ENCODE data around the gene CCDC142.

The CCDC142 gene

DNA sequence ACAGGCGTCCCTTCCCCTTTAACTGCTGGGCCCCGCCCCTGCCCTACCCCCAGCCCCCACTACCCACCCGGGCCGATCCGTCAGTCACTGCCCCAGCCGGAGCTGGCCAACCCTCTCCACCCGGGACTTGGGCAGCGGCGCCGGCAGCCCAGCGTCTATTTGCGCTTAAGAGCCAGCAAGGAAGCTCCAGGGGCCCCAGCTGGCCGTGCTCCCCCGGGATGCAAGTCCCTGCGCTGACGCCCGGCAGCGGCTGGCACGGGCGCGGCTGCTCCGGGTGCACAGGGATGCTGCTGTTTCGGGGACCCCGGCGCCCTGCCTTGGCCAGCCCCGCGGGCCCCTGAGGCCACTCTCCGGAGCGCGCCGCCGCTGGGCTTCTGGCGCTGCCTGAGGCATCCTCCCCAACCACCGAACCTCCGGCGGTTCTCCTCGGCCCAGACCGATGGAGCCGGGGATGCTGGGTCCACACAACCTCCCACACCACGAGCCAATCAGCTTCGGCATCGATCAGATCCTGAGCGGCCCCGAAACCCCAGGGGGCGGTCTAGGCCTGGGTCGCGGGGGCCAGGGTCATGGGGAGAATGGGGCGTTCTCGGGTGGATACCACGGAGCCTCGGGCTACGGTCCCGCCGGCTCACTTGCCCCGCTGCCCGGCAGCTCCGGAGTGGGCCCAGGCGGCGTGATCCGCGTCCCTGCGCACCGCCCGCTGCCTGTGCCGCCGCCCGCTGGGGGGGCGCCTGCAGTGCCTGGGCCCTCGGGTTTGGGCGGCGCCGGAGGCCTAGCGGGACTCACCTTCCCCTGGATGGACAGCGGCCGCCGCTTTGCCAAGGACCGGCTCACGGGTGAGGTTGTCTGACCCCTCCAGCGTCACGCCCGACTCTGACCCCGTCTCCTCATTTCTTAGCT is 31.8 kb upstream of the CCDC142 start, which contains the start of gene TLX2:
TSS of gene TLX2 (plus strand) at position 83 of the 903 bp plus-strand sequence. CDS start at position 440, 357 bp downstream.
- DNase-seq (ENCODE audit: low read depth): no peak

GRCh38 chr2:74513605-74514367 is 31.0 kb upstream of the CCDC142 start:
- no peak for DNase-seq (ENCODE audit: low read depth)

DNA sequence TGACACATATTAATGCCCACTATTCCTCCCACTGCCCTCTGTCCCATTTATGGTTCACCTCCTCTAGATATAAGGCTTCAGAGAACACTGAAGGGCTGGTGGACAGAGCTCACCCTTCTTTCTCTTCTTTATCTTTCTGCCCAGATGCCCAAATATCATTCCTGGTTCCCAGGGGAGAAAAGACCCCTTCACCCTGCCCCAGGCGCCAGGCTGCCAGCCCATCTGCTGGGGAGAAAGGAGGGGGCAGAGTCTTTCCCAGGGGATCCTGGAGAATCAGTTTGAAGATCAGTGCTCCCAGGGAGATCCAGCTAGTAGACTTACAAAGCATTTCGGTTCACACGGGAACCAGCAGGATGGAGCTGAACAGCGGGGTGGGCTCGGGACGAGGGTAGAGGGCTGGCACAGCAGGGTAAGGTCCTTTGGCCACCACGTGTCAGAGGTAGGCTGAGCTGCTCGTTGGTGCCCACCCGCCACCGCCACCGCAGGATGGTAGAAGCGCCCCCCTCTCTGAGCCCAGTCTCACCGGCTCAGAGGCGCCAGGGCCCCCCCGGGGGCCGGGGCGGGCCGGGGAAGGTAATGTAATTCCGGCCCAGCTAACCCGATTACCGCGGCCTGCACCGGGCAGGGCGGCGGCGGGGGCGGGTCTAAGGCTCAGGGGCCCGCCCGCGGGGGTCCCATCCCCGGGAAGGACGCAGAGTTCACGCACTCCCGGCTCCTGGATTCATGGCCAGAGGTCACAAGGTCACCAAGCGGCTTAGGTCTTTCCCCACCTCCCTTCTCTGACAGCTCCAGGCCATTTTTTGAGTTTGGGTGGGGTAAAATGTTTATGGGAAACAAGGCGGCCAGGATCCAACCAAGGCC is 30.2 kb upstream of the CCDC142 start:
- no peak for DNase-seq (ENCODE audit: low read depth)

- DNase-seq (ENCODE audit: low read depth): no peak
Observed at GRCh38 chr2:74511104-74511989, 28.5 kb upstream of the CCDC142 start.

DNA sequence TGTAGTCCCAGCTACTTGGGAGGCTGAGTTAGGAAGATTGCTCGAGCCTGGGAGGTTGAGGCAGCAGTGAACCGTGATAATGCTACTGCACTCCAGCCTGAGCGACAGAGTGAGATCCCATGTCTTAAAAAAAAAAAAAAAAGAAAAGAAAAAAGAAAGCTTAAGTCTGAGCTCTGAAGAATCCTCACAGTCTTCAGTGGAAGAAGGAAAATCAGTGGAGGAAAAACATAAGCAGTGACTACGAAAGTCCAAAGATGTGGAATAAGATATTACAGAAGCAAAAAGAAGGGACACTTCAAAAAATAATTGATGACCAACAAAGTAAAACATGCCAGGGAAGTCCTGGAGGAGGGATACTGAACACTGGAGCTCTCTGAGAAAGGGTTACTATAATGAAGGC is 27.5 kb upstream of the CCDC142 start:
- DNase-seq (ENCODE audit: low read depth): no peak

DNA sequence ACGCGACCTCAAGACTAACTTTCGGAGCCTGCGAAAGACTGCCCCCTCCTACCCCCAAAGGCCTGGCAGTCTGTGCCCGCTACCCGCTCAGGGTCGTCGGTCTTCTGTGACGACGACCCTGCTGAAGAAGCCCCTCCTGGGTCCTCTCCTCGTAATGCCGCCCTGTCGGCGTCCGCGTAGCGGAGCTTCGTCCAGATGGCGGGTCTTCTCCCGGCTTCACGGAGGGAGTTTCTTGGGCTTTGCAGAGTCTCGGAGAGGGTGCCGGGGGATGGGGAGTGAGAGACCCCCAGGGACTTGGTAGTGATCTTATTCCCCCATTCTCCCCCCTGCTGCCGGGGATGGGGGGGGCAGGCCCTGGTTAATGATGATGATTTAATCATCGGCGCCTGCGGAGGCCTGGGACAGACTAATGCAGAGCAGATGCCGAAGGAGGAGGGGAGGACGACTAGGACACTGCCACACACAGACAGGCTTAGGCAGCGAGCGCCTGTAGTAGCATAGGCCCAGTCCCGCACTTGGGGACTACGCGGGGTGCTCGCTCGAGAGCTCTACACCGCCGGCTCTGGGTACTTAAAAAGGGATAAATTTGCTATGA is 25.2 kb upstream of the CCDC142 start:
- peak; percentile 49 for DNase-seq (ENCODE audit: low read depth)

DNA sequence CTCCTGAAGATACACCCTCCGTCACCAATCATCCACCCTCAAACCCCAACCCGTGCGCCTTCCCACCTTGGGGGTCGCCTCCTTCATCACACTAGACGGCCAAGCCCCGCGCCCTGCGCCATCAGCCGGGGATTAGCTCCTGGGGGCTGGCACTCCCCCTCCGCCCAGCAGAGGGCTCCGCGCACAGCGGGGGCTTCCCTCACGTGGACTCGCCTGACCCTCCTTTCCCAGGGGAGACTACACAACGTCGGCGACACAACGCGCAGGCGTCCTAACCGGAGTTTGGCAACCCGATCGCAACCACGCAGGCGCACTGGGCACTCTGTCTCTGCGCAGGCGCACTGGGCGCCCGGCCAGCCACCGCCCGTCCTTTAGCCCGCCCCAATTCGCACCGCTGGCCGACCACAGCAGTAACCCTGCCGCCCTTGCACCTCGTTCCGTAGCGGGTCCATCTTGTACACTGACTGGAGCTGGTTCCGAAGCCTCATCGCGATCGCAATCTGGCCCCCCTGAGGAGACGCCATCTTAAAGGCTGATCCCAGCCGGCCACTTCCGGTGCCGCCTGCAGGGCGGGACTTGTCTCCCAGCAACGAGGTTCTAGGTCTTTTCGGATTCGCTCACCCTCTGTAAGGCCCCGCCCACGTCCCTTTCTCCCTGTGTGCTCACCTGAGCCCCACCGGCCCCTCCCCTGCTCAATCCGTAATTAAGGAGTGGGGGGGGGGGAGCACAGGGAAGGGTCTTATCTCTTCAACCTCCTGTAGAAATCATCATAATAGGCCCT is 24.5 kb upstream of the CCDC142 start, which contains the start of gene PCGF1:
TSS of gene PCGF1 (minus strand) at position 551 of the 781 bp plus-strand sequence. CDS start at position 524, 27 bp downstream.
- DNase-seq (ENCODE audit: low read depth): peak; percentile 98

GRCh38 chr2:74505448-74506246 is 22.8 kb upstream of the CCDC142 start:
- no peak for DNase-seq (ENCODE audit: low read depth)

- no peak for DNase-seq (ENCODE audit: low read depth)
Observed at GRCh38 chr2:74504591-74504990, 21.8 kb upstream of the CCDC142 start.

DNA sequence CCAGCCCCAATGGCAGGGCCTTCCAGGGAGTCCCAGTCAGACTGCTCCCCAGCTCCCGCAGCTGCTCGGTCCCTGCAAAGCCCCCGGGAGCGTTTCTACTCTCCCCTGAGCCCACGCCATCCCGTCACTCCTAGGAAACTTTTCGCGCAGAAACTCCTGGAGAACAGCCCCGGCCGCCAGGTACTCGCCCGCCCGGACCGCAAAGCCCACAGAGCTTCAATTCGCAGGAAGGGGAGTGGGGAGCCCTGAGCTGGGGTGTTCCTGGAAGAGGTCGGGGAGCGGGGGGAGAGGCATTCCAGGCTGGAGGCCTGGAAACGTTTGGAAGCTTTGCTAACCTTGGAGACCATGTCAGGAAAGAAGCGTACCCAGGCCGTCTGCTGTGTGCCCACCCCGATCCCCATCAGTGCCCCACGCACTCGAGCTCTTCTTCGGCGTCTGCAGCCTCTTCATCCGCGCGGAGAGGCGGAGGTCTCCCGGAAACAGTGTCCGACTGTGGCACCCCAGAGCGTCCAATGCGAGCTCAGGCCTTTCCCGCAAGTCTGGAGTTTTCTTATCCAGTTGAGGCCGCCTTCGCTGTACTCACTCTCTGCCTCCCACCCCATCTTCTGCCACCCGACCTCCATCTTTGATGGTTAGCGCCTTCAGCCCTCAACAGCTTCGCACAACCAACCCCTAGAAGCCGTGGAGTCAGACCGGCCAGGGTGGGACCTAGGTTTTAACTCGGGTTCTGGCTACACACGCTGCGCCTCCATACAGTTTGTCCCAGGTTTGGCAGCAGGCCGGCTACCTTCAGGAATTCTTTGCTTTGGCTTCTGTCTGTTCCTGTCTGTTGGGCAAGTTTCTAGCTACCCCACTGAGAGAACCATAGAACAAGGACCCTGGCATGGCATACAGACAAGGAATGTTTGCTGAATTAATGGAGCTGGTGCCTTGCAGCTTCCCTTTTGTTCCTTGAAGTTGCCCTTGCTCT is 21.0 kb upstream of the CCDC142 start:
- DNase-seq (ENCODE audit: low read depth): no peak

- peak; percentile 70 for DNase-seq (ENCODE audit: low read depth)
Observed at GRCh38 chr2:74502720-74503505, 20.1 kb upstream of the CCDC142 start.

DNA sequence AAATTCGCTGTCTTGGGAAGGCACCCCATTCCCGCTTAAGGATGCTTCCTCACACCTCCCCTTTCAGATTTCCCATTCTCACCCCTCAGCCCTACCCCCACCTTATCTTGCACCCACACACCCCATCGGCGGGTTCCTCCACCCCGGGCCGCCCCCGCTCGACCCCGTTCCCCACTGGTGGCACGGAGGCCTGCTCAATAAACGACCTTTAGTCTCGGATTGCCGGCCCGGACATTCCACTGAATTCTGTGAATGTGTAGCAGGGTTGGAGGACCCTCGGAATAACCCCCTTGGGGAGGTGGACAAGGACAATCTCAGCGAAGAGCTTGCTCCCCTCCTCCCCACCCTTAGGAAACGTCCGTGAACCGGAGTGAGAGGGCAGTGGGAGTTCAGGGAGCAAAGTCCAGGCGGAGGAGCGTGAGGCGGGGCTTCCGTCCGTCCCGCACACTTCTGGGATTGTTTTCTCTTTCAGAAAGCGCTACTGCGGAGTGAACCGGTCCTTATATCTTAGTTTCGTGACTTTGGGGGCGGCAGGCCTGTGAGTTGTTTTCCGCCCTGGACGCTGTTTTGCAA is 19.4 kb upstream of the CCDC142 start:
- no peak for DNase-seq (ENCODE audit: low read depth)

GRCh38 chr2:74501335-74502071 is 18.7 kb upstream of the CCDC142 start:
- DNase-seq (ENCODE audit: low read depth): no peak

GRCh38 chr2:74500578-74500946 is 17.8 kb upstream of the CCDC142 start:
- DNase-seq (ENCODE audit: low read depth): no peak

DNA sequence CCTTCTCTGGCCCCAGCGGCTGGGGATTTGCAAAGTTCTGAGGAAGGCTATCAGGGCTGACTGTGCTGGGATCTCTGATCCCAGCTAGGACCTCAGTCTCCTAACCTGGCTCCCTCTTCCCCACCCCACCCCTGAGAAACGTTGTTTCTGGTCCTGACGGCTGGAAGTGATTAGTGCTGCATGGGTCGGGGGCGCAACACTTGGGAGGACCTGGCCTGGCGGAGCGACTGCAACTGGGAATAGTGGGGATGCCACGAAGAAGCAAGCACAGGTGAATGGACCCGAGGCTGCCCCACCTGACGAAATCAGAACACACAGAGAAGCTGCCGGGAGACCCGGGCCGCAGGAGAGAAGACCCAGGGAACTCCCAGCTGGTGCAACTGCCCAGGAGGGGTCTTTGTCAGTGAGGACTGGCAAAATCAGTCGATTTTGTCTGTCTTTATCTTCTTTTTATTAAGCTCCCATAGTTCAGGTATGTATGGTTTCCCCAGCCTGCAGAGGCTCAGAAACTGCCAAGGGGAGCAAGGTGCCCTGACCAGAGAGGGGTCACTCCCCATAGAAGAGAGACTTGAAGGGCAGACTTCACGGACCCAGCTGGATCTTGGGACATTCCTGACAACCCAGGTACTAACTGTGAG is 17.3 kb upstream of the CCDC142 start:
- DNase-seq (ENCODE audit: low read depth): no peak
